Measurements from ENCODE around the gene GPAT2.
"Not testable (repeated sequence)": the region's sequence is repeated elsewhere in the genome, so short reads cannot be mapped to it uniquely, and the experiment has no call there.

Gene GPAT2

DNA sequence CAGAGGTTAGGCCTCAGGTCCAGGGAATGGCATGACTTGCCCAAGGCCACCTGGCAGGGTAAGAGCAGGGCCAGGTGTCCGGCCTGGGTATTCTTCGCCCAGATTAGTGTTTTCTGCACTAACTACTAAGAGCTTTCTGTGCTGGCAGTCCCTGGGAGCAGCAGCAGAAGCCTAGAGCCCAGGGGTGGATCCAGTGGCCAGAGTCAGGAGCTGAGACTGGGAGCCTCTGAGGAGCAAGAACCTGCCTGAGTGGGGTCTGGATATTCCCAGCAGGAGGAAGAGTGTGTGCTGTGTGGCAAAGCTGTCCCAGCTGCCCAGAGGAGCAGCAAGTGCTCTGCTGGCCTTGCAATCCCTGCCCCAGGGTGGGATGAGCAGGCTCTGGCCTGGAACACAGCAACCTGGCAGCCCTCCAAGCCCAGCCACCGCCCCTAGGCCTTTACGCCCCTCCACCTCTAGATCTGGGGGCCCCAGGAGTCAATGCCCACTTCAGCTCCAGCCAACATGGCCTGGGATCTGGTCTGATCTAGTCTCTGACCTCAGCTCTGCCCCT, 30.7 kb upstream of the GPAT2 start:
- H3K4me3 ChIP-seq (replicated peaks in 1 of 2; ENCODE audit: low read depth in 2 of 2, low read length in 2 of 2), result no peak overlapping the region
- TF ChIP-seq CTCF (IDR thresholded peaks at IDR 0.05; ENCODE audit: low read depth, low read length), result no peak
- no peak for DNase-seq (ENCODE audit: low read depth in 2 of 2)

DNA sequence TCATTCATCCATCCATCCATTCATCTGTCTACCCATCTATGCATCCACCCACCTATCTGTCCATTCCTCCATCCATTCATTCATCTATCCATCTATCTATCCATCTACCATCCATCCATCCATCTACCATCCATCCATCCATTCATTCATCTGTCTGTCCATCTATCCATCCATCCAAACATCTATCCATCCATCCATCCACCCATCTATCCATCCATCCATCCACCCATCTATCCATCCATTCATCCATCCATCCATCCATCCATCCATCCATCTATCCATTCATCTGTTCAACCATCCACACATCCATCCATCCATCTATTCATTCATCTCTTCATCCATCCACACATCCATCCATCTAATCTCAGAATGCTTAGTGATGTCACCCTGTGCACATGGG, 30.0 kb upstream of the GPAT2 start:
- not testable (repeated sequence) for H3K4me3 ChIP-seq (replicated peaks in 1 of 2; ENCODE audit: low read depth in 2 of 2, low read length in 2 of 2); DNase-seq (ENCODE audit: low read depth in 2 of 2)

- H3K4me3 ChIP-seq (replicated peaks in 1 of 2; ENCODE audit: low read depth in 2 of 2, low read length in 2 of 2); DNase-seq (ENCODE audit: low read depth in 2 of 2): not testable (repeated sequence)
Measured at GRCh38 chr2:96064047-96064675, 29.4 kb upstream of the GPAT2 start.

DNA sequence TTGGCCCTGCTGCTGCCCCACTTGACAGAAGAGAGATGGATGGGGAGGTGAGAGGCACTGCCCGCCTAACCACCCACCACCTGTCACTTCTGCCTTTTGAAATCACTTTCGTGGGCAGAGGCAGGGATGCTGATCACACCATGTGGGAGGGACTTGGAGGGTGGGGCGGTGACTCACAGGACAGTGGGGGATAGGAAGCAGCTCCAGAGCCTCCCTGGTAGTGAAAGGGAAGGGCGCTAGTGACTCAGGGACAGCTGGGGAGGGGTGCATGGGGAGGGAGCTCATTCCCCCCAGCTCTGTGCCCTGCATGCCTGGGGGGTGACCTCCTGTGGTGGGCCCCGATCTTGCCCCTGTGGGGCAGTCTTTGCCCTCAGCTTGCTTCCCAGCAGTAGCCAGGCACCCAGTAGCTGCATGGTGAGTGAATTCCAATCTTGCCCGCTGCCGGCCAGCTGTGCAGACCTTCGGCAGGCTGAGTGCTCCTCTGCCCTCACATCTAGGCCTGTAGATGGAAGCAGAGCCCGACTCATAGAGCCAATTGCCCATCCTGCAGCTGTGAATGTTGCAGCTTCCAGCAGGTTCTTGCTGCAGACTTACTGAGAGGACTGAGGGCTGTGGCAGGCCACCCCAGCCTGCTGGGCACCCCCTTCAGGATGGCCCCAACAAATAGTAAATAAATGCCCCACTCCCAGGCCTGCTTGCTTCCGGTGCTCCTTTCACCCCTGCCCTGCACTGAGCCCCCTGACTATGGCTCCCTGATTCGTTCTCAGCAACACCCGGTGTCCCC, 28.6 kb upstream of the GPAT2 start:
- peak; percentile 45 for TF ChIP-seq CTCF (IDR thresholded peaks at IDR 0.05; ENCODE audit: low read depth, low read length)
- H3K4me3 ChIP-seq (replicated peaks in 1 of 2; ENCODE audit: low read depth in 2 of 2, low read length in 2 of 2), result not testable (repeated sequence)
- peak; percentile 77 to 82 for DNase-seq (ENCODE audit: low read depth in 2 of 2)

DNA sequence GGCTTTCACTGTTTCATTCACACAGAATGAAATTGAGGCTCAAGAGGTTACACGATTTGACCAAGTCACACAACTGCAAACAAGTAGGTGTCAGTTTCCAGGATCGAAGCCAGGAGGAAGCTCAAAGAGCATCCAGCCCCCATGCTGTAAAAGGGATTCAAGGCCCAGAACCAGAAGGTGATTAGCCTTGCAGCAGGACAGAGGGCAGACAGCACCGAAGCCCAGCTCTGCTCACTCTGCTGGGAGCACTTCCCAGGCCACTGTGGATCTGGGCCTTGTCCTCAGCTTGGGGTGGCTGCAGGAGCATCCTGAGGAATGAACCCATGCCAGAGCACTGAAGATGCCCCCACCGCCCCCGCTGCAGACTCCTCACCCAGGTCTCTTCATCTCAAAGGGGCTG, 27.8 kb upstream of the GPAT2 start:
- H3K4me3 ChIP-seq (replicated peaks in 1 of 2; ENCODE audit: low read depth in 2 of 2, low read length in 2 of 2); DNase-seq (ENCODE audit: low read depth in 2 of 2): not testable (repeated sequence)

DNA sequence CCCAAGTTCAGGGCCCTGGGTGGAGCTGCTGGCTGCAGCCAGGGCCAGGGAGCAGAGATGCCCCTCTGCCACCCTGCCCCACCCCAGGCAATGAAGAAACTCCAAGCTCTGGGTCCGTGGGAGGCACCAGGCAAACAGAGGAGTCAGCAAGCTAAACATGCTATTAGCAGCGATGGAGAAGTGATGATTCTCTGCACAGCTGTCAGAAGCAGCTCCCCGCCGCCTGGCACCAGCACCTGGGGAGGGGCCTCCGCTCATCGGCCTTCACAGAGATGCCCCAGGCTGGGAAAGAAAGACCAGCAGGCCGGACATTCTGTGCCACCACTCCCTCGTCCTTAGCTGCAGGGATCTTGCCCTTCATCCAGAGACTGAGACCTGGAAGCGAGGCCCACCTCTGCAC, 27.2 kb upstream of the GPAT2 start:
- DNase-seq (ENCODE audit: low read depth in 2 of 2); H3K4me3 ChIP-seq (replicated peaks in 1 of 2; ENCODE audit: low read depth in 2 of 2, low read length in 2 of 2): not testable (repeated sequence)

DNA sequence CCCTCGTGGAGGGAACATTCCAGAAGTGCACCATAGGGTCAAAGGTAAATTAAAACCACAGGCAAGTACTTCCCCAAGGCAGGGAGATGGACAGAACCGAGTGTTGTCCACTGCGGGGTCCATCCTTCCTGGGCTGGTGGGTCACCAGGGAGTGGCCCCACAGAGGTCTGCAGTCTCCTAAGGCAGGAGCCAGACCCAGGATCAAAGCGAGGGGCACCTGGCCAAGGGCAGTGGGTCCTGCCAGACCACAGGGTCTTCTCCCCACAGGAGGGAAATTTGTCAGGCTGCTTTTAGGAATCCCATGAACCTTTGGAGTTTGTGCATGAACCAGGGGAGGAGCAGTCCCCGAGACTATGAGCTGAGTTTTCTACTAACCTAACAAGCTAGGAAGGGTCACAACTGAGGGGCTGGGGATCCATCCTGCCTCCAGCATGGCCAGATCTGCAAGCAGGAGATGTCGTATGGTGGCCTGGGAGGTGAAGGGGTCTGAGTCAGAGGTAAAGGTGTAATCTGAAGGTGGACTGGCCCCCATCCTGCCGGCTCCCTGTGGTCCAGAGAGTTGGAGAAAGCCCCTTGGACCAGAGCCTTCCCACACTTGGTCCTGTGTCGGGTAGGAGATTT, 26.6 kb upstream of the GPAT2 start:
- not testable (repeated sequence) for DNase-seq (ENCODE audit: low read depth in 2 of 2); H3K4me3 ChIP-seq (replicated peaks in 1 of 2; ENCODE audit: low read depth in 2 of 2, low read length in 2 of 2)

- not testable (repeated sequence) for H3K4me3 ChIP-seq (replicated peaks in 1 of 2; ENCODE audit: low read depth in 2 of 2, low read length in 2 of 2); DNase-seq (ENCODE audit: low read depth in 2 of 2)
Measured at GRCh38 chr2:96060325-96060724, 25.6 kb upstream of the GPAT2 start.

GRCh38 chr2:96059443-96059842, 24.7 kb upstream of the GPAT2 start:
- DNase-seq (ENCODE audit: low read depth in 2 of 2); H3K4me3 ChIP-seq (replicated peaks in 1 of 2; ENCODE audit: low read depth in 2 of 2, low read length in 2 of 2): not testable (repeated sequence)

GRCh38 chr2:96055830-96056229, 21.1 kb upstream of the GPAT2 start:
- not testable (repeated sequence) for DNase-seq (ENCODE audit: low read depth in 2 of 2); H3K4me3 ChIP-seq (replicated peaks in 1 of 2; ENCODE audit: low read depth in 2 of 2, low read length in 2 of 2)

DNA sequence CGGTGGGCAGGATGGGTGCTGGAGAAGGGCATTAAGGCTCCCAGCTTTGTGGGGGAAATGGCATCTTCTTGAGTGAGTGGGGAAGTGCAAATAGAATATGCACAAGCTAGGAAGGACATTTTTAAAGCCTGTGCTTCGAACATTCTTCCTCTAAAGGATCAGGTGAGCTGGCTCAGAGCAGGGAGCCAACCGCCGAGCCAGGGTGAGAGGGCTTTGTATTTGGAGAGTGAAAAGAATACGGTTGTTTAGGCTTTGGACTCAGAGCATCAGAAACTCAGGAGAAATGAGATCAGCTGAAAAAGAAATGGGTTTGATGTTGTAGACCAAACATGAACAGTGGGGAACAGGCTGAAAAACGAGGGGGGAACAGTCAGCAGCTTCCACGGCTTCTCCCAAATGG, 19.8 kb upstream of the GPAT2 start:
- not testable (repeated sequence) for DNase-seq (ENCODE audit: low read depth in 2 of 2); H3K4me3 ChIP-seq (replicated peaks in 1 of 2; ENCODE audit: low read depth in 2 of 2, low read length in 2 of 2)

DNA sequence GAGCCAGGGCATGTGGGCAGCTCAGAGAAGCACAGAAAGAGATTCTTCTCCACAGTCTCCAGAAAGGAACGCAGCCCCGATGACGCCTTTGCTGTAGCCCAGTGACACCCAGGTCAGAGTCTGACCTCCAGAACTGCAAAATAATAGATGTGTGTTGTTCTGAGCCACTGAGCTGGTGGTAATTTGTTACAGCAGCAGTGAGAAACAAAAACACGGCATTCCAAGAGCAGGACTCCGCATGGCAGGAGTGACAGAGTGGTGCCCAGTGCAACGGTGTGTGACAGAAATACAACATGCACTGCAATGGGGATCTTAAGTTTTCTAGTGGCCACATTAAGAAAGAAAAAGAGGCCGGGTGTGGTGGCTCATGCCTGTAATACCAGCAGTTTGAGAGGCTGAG, 18.7 kb upstream of the GPAT2 start:
- DNase-seq (ENCODE audit: low read depth in 2 of 2); H3K4me3 ChIP-seq (replicated peaks in 1 of 2; ENCODE audit: low read depth in 2 of 2, low read length in 2 of 2): not testable (repeated sequence)

- not testable (repeated sequence) for DNase-seq (ENCODE audit: low read depth in 2 of 2)
Measured at GRCh38 chr2:96052632-96053031, 17.9 kb upstream of the GPAT2 start.

DNA sequence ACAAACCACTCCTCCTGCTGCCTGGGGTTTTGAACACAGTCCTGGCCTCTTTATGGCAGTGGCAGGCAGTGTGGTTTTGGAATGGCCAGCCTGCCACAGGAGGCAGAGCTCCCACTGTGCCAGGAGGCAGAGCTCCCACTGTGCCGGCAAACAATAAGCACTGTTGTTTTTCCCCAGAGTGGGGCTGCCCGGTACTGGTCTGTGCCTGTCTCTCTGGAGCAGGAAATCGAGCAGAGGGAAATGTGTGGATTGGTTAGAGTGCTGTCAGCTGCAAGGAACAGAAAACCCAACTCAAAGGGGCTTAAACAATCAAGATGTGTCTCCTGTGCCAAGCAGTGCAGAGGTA, 15.2 kb upstream of the GPAT2 start:
- not testable (repeated sequence) for H3K4me3 ChIP-seq (replicated peaks in 1 of 2; ENCODE audit: low read depth in 2 of 2, low read length in 2 of 2)

More at GRCh38 chr2:96052632-96053031, 17.9 kb upstream of the GPAT2 start:
- not testable (repeated sequence) for H3K4me3 ChIP-seq (replicated peaks in 1 of 2; ENCODE audit: low read depth in 2 of 2, low read length in 2 of 2)

GRCh38 chr2:96049049-96049916, 14.6 kb upstream of the GPAT2 start:
- not testable (repeated sequence) for H3K4me3 ChIP-seq (replicated peaks in 1 of 2; ENCODE audit: low read depth in 2 of 2, low read length in 2 of 2)
- DNase-seq (ENCODE audit: low read depth in 2 of 2), result peak in 1 of 2 donors; percentile 4

More for the DNA sequence above, 15.2 kb upstream of the GPAT2 start:
- not testable (repeated sequence) for DNase-seq (ENCODE audit: low read depth in 2 of 2)

Data from cardiac fibroblast (primary cell).